DMS53 (cell line): ENCODE results near the gene GDPD5.

ENCODE experiments used
- DNase-seq: peaks from one replicate; lab custom pipeline; 2025; lab: John Stamatoyannopoulos, UW

Gene GDPD5

GRCh38 chr11:75471176-75471973 lies 54.4 kb downstream of the GDPD5 start:
- DNase-seq: no peak

- DNase-seq: no peak
These were observed 55.2 kb downstream of the GDPD5 start for GRCh38 chr11:75470476-75471080.

- no peak for DNase-seq
These were observed 55.8 kb downstream of the GDPD5 start for GRCh38 chr11:75469785-75470405.

GRCh38 chr11:75468534-75469340 lies 57.0 kb downstream of the GDPD5 start:
- no peak for DNase-seq

- DNase-seq: no peak
These were observed 57.9 kb downstream of the GDPD5 start for GRCh38 chr11:75467881-75468280.

- DNase-seq: no peak
These were observed 58.4 kb downstream of the GDPD5 start for GRCh38 chr11:75467311-75467710.

- no peak for DNase-seq
These were observed 59.8 kb downstream of the GDPD5 start for GRCh38 chr11:75465701-75466531.

- DNase-seq: no peak
These were observed 62.5 kb downstream of the GDPD5 start for GRCh38 chr11:75463106-75463774.

GRCh38 chr11:75462117-75462653 lies 63.6 kb downstream of the GDPD5 start:
- DNase-seq: no peak

- DNase-seq: no peak
These were observed 64.6 kb downstream of the GDPD5 start for GRCh38 chr11:75461151-75461550.

GRCh38 chr11:75456596-75457183 lies 69.1 kb downstream of the GDPD5 start:
- no peak for DNase-seq

- DNase-seq: no peak
These were observed 70.8 kb downstream of the GDPD5 start for GRCh38 chr11:75454987-75455386.

- no peak for DNase-seq
These were observed 71.7 kb downstream of the GDPD5 start for GRCh38 chr11:75453916-75454655.

- DNase-seq: peak; percentile 67
These were observed 74.6 kb downstream of the GDPD5 start for GRCh38 chr11:75450826-75451821.

GRCh38 chr11:75450236-75450635 lies 75.5 kb downstream of the GDPD5 start:
- DNase-seq: no peak

GRCh38 chr11:75449776-75450175 lies 76.0 kb downstream of the GDPD5 start:
- DNase-seq: no peak

- no peak for DNase-seq
These were observed 76.5 kb downstream of the GDPD5 start for GRCh38 chr11:75449271-75449670.

GRCh38 chr11:75447415-75447814 lies 78.3 kb downstream of the GDPD5 start:
- no peak for DNase-seq
